Measurements from ENCODE around the gene CD28.

CD28 gene

GRCh38 chr2:203732092-203732952 lies 25.9 kb downstream of the CD28 start:
- DNase-seq (ENCODE audit: low read depth): no peak
- TF ChIP-seq CTCF (conservative IDR thresholded peaks at IDR 0.05; ENCODE audit: low read length): no peak
- H3K4me3 ChIP-seq (ENCODE audit: low read length): no peak overlapping the region

GRCh38 chr2:203732953-203733510 lies 26.6 kb downstream of the CD28 start:
- TF ChIP-seq CTCF (conservative IDR thresholded peaks at IDR 0.05; ENCODE audit: low read length): no peak
- H3K4me3 ChIP-seq (ENCODE audit: low read length): no peak overlapping the region
- no peak for DNase-seq (ENCODE audit: low read depth)

- no peak for DNase-seq (ENCODE audit: low read depth)
- no peak overlapping the region for H3K4me3 ChIP-seq (ENCODE audit: low read length)
- TF ChIP-seq CTCF (conservative IDR thresholded peaks at IDR 0.05; ENCODE audit: low read length): no peak
Measured at GRCh38 chr2:203733684-203734083, 27.2 kb downstream of the CD28 start.

GRCh38 chr2:203734276-203734983 lies 28.0 kb downstream of the CD28 start:
- DNase-seq (ENCODE audit: low read depth): no peak
- no peak for TF ChIP-seq CTCF (conservative IDR thresholded peaks at IDR 0.05; ENCODE audit: low read length)
- no peak overlapping the region for H3K4me3 ChIP-seq (ENCODE audit: low read length)

GRCh38 chr2:203737360-203737759 lies 30.9 kb downstream of the CD28 start:
- no peak overlapping the region for H3K4me3 ChIP-seq (ENCODE audit: low read length)
- TF ChIP-seq CTCF (conservative IDR thresholded peaks at IDR 0.05; ENCODE audit: low read length): no peak
- DNase-seq (ENCODE audit: low read depth): no peak

- DNase-seq (ENCODE audit: low read depth): no peak
- TF ChIP-seq CTCF (conservative IDR thresholded peaks at IDR 0.05; ENCODE audit: low read length): no peak
- H3K4me3 ChIP-seq (ENCODE audit: low read length): no peak overlapping the region
Measured at GRCh38 chr2:203739351-203739750, 32.9 kb downstream of the CD28 start.

Data from AG10803 (cell line).